ENCODE measurements around the gene SLC37A1.

Gene SLC37A1

GRCh38 chr21:42489006-42489563, 24.6 kb upstream of the SLC37A1 start (continued):
- TF ChIP-seq REST (tag by site-specific recombination; IDR thresholded peaks at IDR 0.05): no peak
- TF ChIP-seq ZNF239 (tag by site-specific recombination; IDR thresholded peaks at IDR 0.05): 0 out of 2 replicates have a peak, but pooled peaks have one; percentile 30
- no peak for TF ChIP-seq ZNF791 (tag by site-specific recombination; IDR thresholded peaks at IDR 0.05)
- TF ChIP-seq ZNF544 (tag by site-specific recombination; IDR thresholded peaks at IDR 0.05): 0 out of 2 replicates have a peak, but pooled peaks have one; percentile 55
- no peak for TF ChIP-seq ZNF548 (tag by site-specific recombination; IDR thresholded peaks at IDR 0.05)
- TF ChIP-seq SP2 (tag by site-specific recombination; IDR thresholded peaks at IDR 0.05): no peak
- TF ChIP-seq ZNF148 (tag by site-specific recombination; IDR thresholded peaks at IDR 0.05; ENCODE audit: borderline replicate concordance): peak; percentile 48; the same call in 1 of the 2 replicates
- no peak for TF ChIP-seq ZNF138 (tag by site-specific recombination; IDR thresholded peaks at IDR 0.05; ENCODE audit: borderline replicate concordance)
- TF ChIP-seq RBAK (tag by site-specific recombination; IDR thresholded peaks at IDR 0.05): no peak
- TF ChIP-seq ZNF274 (IDR thresholded peaks at IDR 0.05; ENCODE audit: low read length): no peak
- no peak for TF ChIP-seq ZNF274 (tag by site-specific recombination; IDR thresholded peaks at IDR 0.05; ENCODE audit: borderline replicate concordance)
- TF ChIP-seq ZNF433 (tag by site-specific recombination; IDR thresholded peaks at IDR 0.05; ENCODE audit: low read depth): no peak
- peak; percentile 6; the same call in 1 of the 2 replicates for TF ChIP-seq ZNF16 (tag by site-specific recombination; IDR thresholded peaks at IDR 0.05; ENCODE audit: low read depth)
- no peak for TF ChIP-seq ZNF600 (tag by site-specific recombination; IDR thresholded peaks at IDR 0.05)
- no peak for TF ChIP-seq ZFHX2 (tag by site-specific recombination; conservative IDR thresholded peaks at IDR 0.05)

GRCh38 chr21:42489991-42490390, 23.7 kb upstream of the SLC37A1 start:
- no peaks in the 10 kb centered on the region for H3K36me3 ChIP-seq (ENCODE audit: control insufficient read depth in 2 of 2, insufficient read depth in 1 of 2, low read length in 2 of 2)
- CTCF ChIA-PET: no interaction called here
- H3K9me3 ChIP-seq (ENCODE audit: control insufficient read depth, insufficient read depth, low read depth, low read length): no peaks in the 10 kb centered on the region
- H3K4me3 ChIP-seq (ENCODE audit: low read depth, low read length): no peak overlapping the region
- POLR2A ChIA-PET: no interaction called here
- no peak for TF ChIP-seq REPIN1 (tag by site-specific recombination; IDR thresholded peaks at IDR 0.05; ENCODE audit: low read depth)
- no peak for TF ChIP-seq ZNF510 (tag by site-specific recombination; IDR thresholded peaks at IDR 0.05; ENCODE audit: insufficient replicate concordance)
- TF ChIP-seq ZNF785 (tag by site-specific recombination; IDR thresholded peaks at IDR 0.05): no peak
- TF ChIP-seq ZNF211 (tag by site-specific recombination; IDR thresholded peaks at IDR 0.05; ENCODE audit: low read depth): no peak
- TF ChIP-seq ZNF350 (tag by site-specific recombination; IDR thresholded peaks at IDR 0.05): no peak
- TF ChIP-seq ZNF132 (tag by site-specific recombination; IDR thresholded peaks at IDR 0.05; ENCODE audit: borderline replicate concordance): no peak
- TF ChIP-seq ZNF223 (tag by site-specific recombination; IDR thresholded peaks at IDR 0.05): no peak
- no peak for TF ChIP-seq MZF1 (tag by site-specific recombination; IDR thresholded peaks at IDR 0.05; ENCODE audit: borderline replicate concordance)
- no peak for TF ChIP-seq ZNF549 (tag by site-specific recombination; IDR thresholded peaks at IDR 0.05)
- no peak overlapping the region for H3K27ac ChIP-seq (ENCODE audit: extremely low read depth, low read depth, low read length)
- H3K4me1 ChIP-seq (ENCODE audit: control insufficient read depth, insufficient read depth, low read length): no peaks in the 10 kb centered on the region
